ENCODE results near the gene IDH1.

The IDH1 gene

DNA sequence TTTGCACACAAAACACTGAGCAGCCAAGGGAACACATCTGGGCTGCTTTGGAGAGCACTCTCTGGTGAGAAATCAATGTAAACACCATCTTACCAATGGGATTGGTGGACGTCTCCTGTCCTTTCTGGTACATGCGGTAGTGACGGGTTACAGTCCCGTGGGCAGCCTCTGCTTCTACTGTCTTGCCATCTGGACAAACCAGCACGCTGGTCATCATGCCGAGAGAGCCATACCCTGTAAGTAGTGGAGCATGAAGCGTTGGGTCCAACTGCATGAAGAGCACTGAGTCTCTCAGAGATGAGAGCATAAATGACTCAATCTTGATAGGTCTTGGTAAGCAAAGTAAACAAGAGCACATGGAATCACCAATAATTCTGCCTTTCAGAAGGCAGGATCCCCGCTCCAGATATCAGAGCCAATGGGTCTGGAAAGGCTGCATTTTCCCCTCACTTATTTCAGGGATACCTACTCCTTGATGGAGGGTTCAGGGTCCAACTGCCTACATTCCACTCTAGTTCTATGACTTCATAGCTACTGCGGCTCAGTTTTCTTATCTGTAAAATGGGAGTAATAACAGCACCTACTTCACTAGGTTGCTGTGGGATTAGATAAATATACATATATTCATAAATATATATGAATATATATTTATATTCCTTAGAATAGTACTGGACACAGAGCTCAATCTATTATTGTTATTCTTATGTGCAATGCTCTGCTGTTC lies 14.9 kb downstream of the IDH1 start:
- no peak for DNase-seq (ENCODE audit: extremely low read depth, low read depth)
- H3K4me3 ChIP-seq (replicated peaks; ENCODE audit: low read depth, low read length): no peak overlapping the region
- no peak for TF ChIP-seq CTCF (IDR thresholded peaks at IDR 0.05; ENCODE audit: low read depth, low read length, missing control alignments)

- no peak for TF ChIP-seq CTCF (IDR thresholded peaks at IDR 0.05; ENCODE audit: low read depth, low read length, missing control alignments)
Observed at GRCh38 chr2:208235860-208236259, 19.0 kb downstream of the IDH1 start.

GRCh38 chr2:208234786-208235185 lies 20.1 kb downstream of the IDH1 start:
- TF ChIP-seq CTCF (IDR thresholded peaks at IDR 0.05; ENCODE audit: low read depth, low read length, missing control alignments): no peak
- DNase-seq (ENCODE audit: extremely low read depth, low read depth): no peak
- no peak overlapping the region for H3K4me3 ChIP-seq (replicated peaks; ENCODE audit: low read depth, low read length)

More at GRCh38 chr2:208235860-208236259, 19.0 kb downstream of the IDH1 start:
- no peak overlapping the region for H3K4me3 ChIP-seq (replicated peaks; ENCODE audit: low read depth, low read length)
- no peak for DNase-seq (ENCODE audit: extremely low read depth, low read depth)

DNA sequence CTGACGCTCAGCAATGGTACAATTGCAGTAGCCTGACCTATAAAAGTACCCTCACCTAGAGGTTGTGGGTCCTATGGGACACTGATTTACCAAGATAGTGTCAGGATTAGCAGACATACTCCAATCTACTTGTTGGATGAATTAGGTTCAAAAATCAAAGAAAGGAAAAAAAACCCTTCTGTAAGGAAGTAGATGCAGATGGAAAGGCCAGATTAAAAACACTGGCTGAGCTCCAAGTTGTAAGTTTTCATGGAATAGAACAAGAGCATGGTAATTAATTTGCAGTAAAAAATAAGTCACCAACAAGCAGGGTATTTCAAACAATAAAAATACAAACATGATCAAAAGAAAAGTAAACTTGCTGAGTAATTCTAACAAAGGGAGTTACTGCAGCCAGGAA lies 26.4 kb downstream of the IDH1 start:
- TF ChIP-seq CTCF (IDR thresholded peaks at IDR 0.05; ENCODE audit: low read depth, low read length, missing control alignments): no peak
- no peak overlapping the region for H3K4me3 ChIP-seq (replicated peaks; ENCODE audit: low read depth, low read length)
- DNase-seq (ENCODE audit: extremely low read depth, low read depth): no peak

GRCh38 chr2:208227581-208228232 lies 27.2 kb downstream of the IDH1 start:
- TF ChIP-seq CTCF (IDR thresholded peaks at IDR 0.05; ENCODE audit: low read depth, low read length, missing control alignments): no peak
- DNase-seq (ENCODE audit: extremely low read depth, low read depth): no peak
- no peak overlapping the region for H3K4me3 ChIP-seq (replicated peaks; ENCODE audit: low read depth, low read length)

DNA sequence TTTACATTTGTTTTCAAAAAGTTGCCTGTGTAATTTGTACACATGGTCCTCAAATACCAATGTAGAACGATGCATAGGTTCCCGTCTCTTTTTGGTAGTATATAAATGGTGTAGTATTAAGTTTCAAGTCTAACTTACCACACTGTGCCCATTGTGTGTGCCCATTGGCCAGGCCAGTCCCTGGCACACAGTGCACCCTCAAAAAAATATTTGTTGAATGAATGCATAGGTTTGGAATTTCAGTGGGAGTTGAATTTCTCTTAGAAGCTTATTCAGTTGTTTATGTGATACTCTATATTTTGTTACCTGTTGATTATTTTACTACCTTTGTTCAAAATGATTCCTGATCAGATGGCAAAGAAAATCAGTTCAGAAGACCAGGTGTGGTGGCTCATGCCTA lies 30.1 kb downstream of the IDH1 start:
- TF ChIP-seq CTCF (IDR thresholded peaks at IDR 0.05; ENCODE audit: low read depth, low read length, missing control alignments): no peak
- DNase-seq (ENCODE audit: extremely low read depth, low read depth): no peak
- H3K4me3 ChIP-seq (replicated peaks; ENCODE audit: low read depth, low read length): no peak overlapping the region

Data from HFF-Myc (cell line).